GM23248 (cell line): ENCODE measurements around the gene RCAN1. TPM values are rescaled to one million over a fixed set of nuclear protein-coding genes. Genes with fewer than 3 reads are reported as not detected.
A peak's percentile ranks its signal among the peaks of the same experiment; 100 is the strongest.

Experiments
- DNase-seq: peaks from one replicate; pipeline ENCODE4 v3.0.0-alpha.2; 2015
- H2AFZ ChIP-seq: fragments of 200-600 bp; sonication (generic); 2 replicates; pipeline ENCODE4 v1.6.1; 2016; ENCODE audit warnings: antibody characterized with exemption
- H3F3A ChIP-seq: fragments of 200-600 bp; sonication (generic); 2 replicates; pipeline ENCODE4 v1.6.1; 2016; ENCODE audit warnings: mild to moderate bottlenecking, antibody characterized with exemption, mixed run types; ENCODE audit not compliant: insufficient read depth
- H3K27ac ChIP-seq: fragments of 200-600 bp; sonication (generic); 2 replicates; pipeline ENCODE4 v1.5.1; 2016; ENCODE audit warnings: mild to moderate bottlenecking
- H3K27me3 ChIP-seq: fragments of 200-600 bp; sonication (generic); replicated peaks from 2 replicates; pipeline ENCODE4 v1.6.1; 2016; ENCODE audit warnings: mild to moderate bottlenecking; ENCODE audit not compliant: insufficient read depth
- H3K36me3 ChIP-seq: fragments of 200-600 bp; sonication (generic); 2 replicates; pipeline ENCODE4 v1.6.1; 2016; ENCODE audit warnings: low read depth, mild to moderate bottlenecking
- H3K4me1 ChIP-seq: fragments of 200-600 bp; sonication (generic); 2 replicates; pipeline ENCODE4 v1.6.1; 2016; ENCODE audit warnings: mild to moderate bottlenecking; ENCODE audit not compliant: insufficient read depth
- H3K4me2 ChIP-seq: fragments of 200-600 bp; sonication (generic); one replicate; pipeline ENCODE4 v1.6.1; 2016; ENCODE audit warnings: mild to moderate bottlenecking; ENCODE audit not compliant: unreplicated experiment
- H3K4me3 ChIP-seq: fragments of 200-600 bp; sonication (generic); 2 replicates; pipeline ENCODE4 v1.5.1; 2016; ENCODE audit warnings: mild to moderate bottlenecking
- H3K79me2 ChIP-seq: fragments of 200-600 bp; sonication (generic); 2 replicates; pipeline ENCODE4 v1.6.1; 2016; ENCODE audit warnings: mild to moderate bottlenecking; ENCODE audit not compliant: insufficient read depth
- H3K9ac ChIP-seq: fragments of 200-600 bp; sonication (generic); 2 replicates; pipeline ENCODE4 v1.6.1; 2016; ENCODE audit warnings: mild to moderate bottlenecking
- H3K9me2 ChIP-seq: fragments of 200-600 bp; sonication (generic); 2 replicates; pipeline ENCODE4 v1.6.1; 2016; ENCODE audit warnings: mixed run types, mild to moderate bottlenecking, moderate library complexity; ENCODE audit not compliant: insufficient read depth
- H3K9me3 ChIP-seq: fragments of 200-600 bp; sonication (generic); one replicate; pipeline ENCODE4 v1.6.1; 2017; ENCODE audit warnings: low read depth
- H4K20me1 ChIP-seq: fragments of 200-600 bp; sonication (generic); 2 replicates; pipeline ENCODE4 v1.6.0; 2016; ENCODE audit not compliant: insufficient read depth
- EZH2 ChIP-seq: fragments of 200-600 bp; sonication (generic); IDR thresholded peaks from 2 replicates; pipeline ENCODE4 v1.6.1; 2018; ENCODE audit warnings: antibody characterized with exemption, mild to moderate bottlenecking; ENCODE audit not compliant: insufficient read depth, poor library complexity, severe bottlenecking
- EZH2phosphoT487 ChIP-seq: fragments of 200-600 bp; sonication (generic); IDR thresholded peaks from 2 replicates; pipeline ENCODE4 v1.6.1; 2018; ENCODE audit warnings: antibody characterized with exemption, moderate library complexity, mild to moderate bottlenecking, low read depth; ENCODE audit not compliant: insufficient read depth
- WGBS, 2 experiments: methylation state at CpG; one replicate each; pipeline ENCODE4 v1.1.6; 2015 to 2017; ENCODE audit warnings: low lambda C conversion rate in 2 of 2, low coverage in 1 of 2; ENCODE audit errors: missing lambda C conversion rate in 2 of 2; 5-methylcytosine and 5-hydroxymethylcytosine counted together
- in situ Hi-C: fragments of 300-500 bp; cut with MboI; formaldehyde crosslinking; loops from 2 replicates; pipeline ENCODE4 v1.15.0; 2020
- polyA plus RNA-seq: library from polyadenylated mRNA; unstranded; fragments of >200 nt; fragmentation: Nextera tagmentation; extraction: Ambion mirVana; gene quantifications from 2 replicates; pipeline ENCODE4 v1.2.1, GENCODE V29; 2016
- total RNA-seq: library from RNA; depleted of rRNA; stranded (reverse); fragments of >200 nt; shearing (Covaris generic); gene quantifications from 2 replicates; pipeline ENCODE4 v1.2.3, GENCODE V29; 2014

The RCAN1 gene
- total and polyA plus RNA-seq, 2 experiments from 2014 or later: 65.9 to 76.3 TPM

DNA sequence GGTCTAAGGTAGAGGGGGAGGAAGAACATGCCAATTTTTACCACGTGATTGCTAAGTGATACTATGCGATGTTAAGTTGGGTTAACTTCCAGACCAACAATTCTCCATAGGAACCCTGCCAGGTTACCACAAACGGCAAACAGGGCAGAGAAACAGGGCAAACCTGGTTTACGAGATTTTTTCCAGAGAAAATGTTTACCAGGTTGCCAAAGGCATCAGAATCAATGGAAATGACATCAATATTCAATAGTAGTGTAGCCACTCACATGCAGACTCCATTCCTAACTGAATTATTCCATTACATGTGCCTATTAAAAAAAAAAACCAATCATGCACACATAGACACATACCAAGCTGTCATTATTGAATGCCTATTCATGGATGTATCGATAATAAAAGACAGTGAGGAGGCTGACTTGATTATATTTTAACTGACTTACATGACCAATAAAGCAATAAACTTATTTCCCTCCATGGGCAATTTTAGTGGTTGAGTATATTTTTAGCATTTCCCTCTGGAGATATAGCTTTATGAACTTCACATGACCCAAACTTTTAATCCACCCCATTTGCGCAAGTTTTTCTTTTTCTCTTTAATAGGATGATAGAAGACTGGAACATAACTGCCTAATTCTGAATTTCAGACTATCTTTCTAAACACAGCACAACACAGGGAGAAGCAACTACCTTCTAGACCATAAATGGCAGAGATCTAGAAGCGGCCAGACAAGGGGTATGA is 62.4 kb downstream of the RCAN1 start:
- no peaks in the 10 kb centered on the region for H3K79me2 ChIP-seq
- H3K27ac ChIP-seq: peak overlapping the region; percentile 94
- 61% methylated on average over 7 of the region's 7 CpGs for WGBS, 2 experiments
- peak overlapping the region; percentile 55 for H2AFZ ChIP-seq
- no peaks in the 10 kb centered on the region for H3K27me3 ChIP-seq
- no peaks in the 10 kb centered on the region for H3K9me3 ChIP-seq
- in situ Hi-C loops: no loop called here
- TF ChIP-seq EZH2 (no peak), EZH2phosphoT487 (no peak)
- peak overlapping the region; percentile 78 for H3K9ac ChIP-seq
- DNase-seq: peak; percentile 42
- peaks cover 27% of the 10 kb centered on the region for H3F3A ChIP-seq
- H3K4me2 ChIP-seq: peak overlapping the region; percentile 85
- no peaks in the 10 kb centered on the region for H3K9me2 ChIP-seq
- H3K4me3 ChIP-seq: peak overlapping the region; percentile 62
- peaks cover 28% of the 10 kb centered on the region for H3K4me1 ChIP-seq
- H3K36me3 ChIP-seq: no peaks in the 10 kb centered on the region
- H4K20me1 ChIP-seq: no peaks in the 10 kb centered on the region

DNA sequence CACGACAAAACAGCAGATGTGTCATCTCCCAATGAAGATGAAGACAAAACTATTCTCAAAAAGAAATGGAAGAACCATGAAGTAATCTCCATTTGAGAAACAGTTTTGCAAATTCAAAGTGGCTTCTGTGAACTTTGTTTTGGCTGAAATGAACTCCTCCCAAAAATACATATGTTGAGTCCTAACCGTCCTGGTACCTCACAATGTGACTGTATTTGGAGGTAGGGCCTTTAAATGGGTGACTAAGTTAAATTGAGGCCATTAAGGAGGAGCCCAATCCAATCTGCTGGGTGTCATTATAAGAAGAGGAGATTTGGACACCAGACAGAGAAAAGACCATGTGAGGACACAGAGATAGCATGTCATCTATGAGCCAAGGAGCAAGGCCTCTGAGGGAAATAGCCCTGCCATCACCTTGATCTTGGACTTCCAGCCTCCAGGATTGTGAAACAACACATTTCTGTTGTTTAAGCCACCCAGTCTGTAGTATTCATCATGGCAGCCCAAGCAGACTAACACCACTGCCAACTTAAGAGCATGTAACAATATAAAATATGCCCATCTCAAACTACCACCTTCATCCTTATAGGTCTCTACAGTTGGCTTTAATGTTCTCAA is 64.6 kb downstream of the RCAN1 start:
- DNase-seq: no peak
- no peak for TF ChIP-seq EZH2
- no peak for TF ChIP-seq EZH2phosphoT487
- Histone ChIP-seq H3K27me3 (no peaks in the 10 kb centered on the region), H3K36me3 (no peaks in the 10 kb centered on the region), H3K9ac (no peak overlapping the region), H3K4me1 (peaks cover 37% of the 10 kb centered on the region), H3K9me3 (no peaks in the 10 kb centered on the region), H4K20me1 (no peaks in the 10 kb centered on the region), H3K79me2 (no peaks in the 10 kb centered on the region), H3K27ac (no peak overlapping the region), H3K4me3 (no peak overlapping the region), H3F3A (peaks cover 27% of the 10 kb centered on the region), H3K4me2 (no peak overlapping the region), H2AFZ (no peak overlapping the region), H3K9me2 (no peaks in the 10 kb centered on the region)
- 46 to 47% methylated on average over 2 of the region's 2 CpGs for WGBS, 2 experiments
- in situ Hi-C loops: no loop called here

DNA sequence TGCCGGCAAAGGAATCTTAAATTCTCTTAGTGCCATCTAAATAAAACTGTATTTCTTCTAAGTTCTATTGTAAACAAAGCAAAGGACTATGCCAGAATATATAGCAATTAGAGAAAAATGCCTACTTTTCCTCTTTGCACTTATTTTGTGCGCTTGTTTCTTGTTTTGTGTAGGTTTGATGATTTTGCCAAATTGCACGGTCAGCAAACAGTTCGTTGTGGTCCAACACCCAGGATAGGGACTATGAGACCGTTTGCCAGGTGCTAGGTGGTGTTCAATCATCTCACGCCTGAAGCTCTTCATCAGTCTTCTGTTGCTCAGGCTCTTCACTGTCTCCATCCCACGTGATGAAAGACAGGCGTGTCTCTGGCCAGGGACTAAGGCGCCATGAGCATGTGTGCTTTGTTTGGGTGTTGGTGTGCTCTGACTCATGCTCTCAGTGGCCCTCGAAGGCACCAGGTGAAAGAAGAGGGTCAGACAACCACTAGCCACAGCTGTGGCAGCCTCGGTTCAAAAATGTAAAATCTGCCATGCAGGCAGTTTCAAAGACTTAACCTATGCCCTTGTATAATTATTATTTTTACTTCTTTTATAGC is 66.0 kb downstream of the RCAN1 start:
- Histone ChIP-seq H3K9me3 (no peaks in the 10 kb centered on the region), H3K9me2 (no peaks in the 10 kb centered on the region), H3K4me1 (peaks cover 46% of the 10 kb centered on the region), H4K20me1 (no peaks in the 10 kb centered on the region), H3K27ac (no peak overlapping the region), H3F3A (peaks cover 30% of the 10 kb centered on the region), H3K4me3 (no peak overlapping the region), H2AFZ (no peak overlapping the region), H3K4me2 (no peak overlapping the region), H3K79me2 (0 out of 2 replicates have a peak, but pooled peaks cover 5% of the 10 kb centered on the region), H3K36me3 (no peaks in the 10 kb centered on the region), H3K9ac (no peak overlapping the region), H3K27me3 (no peaks in the 10 kb centered on the region)
- WGBS, 2 experiments: 88 to 89% methylated on average over 11 of the region's 11 CpGs
- no peak for DNase-seq
- no peak for TF ChIP-seq EZH2phosphoT487
- TF ChIP-seq EZH2: no peak
- in situ Hi-C loops: no loop called here

DNA sequence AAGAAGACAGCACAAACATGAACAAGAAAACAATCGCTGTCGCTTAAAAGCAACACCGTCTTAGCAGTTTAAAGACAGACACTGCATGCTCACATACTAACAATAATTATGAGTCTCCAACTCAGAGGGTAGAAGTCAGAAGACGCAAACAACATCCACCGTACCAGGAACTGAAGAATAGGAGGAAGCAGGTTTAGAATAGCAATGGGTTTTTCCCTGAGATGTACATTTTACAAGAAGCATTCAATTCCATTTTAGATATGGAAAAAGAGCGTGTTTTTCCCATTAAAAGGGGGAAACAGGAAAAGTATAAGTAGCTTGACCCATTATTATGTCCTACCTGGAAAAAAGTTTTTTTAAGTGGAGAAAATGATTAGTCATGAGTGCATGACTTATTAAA is 68.4 kb downstream of the RCAN1 start:
- H4K20me1 ChIP-seq: no peaks in the 10 kb centered on the region
- H3K4me1 ChIP-seq: peaks cover 29% of the 10 kb centered on the region
- H3K4me2 ChIP-seq: no peak overlapping the region
- TF ChIP-seq EZH2 (no peak), EZH2phosphoT487 (no peak)
- peaks cover 7% of the 10 kb centered on the region; the same call in 1 of the 2 replicates for H3K79me2 ChIP-seq
- no peaks in the 10 kb centered on the region for H3K9me3 ChIP-seq
- no peaks in the 10 kb centered on the region for H3K9me2 ChIP-seq
- no peaks in the 10 kb centered on the region for H3K36me3 ChIP-seq
- H2AFZ ChIP-seq: no peak overlapping the region
- H3F3A ChIP-seq: peaks cover 9% of the 10 kb centered on the region
- DNase-seq: no peak
- in situ Hi-C loops: no loop called here
- no peak overlapping the region for H3K9ac ChIP-seq
- no peaks in the 10 kb centered on the region for H3K27me3 ChIP-seq
- WGBS, 2 experiments: 97 to 99% methylated on average over 6 of the region's 6 CpGs
- no peak overlapping the region for H3K27ac ChIP-seq
- H3K4me3 ChIP-seq: no peak overlapping the region
